ENCODE measurements around the gene PRRG4. TPM values are rescaled to one million over a fixed set of nuclear protein-coding genes. Genes with fewer than 3 reads are reported as not detected.

Gene PRRG4
- total and polyA plus RNA-seq, 2 donors (not counting 1 experiment from before 2014, with no cell fraction given): 0.08 to 0.33 TPM

GRCh38 chr11:32830413-32830738 lies 649 bp downstream of the PRRG4 start:
- TF ChIP-seq EZH2 (IDR thresholded peaks at IDR 0.05; ENCODE audit: low read length, missing control alignments): no peak
- TF ChIP-seq CTCF (conservative IDR thresholded peaks at IDR 0.05 in 1 of 2, IDR thresholded peaks at IDR 0.05 in 1 of 2; ENCODE audit: low read depth in 1 of 2, low read length in 2 of 2): no peak
- Histone ChIP-seq H3K9ac (ENCODE audit: insufficient read depth, low read length) (no peak overlapping the region), H3K79me2 (ENCODE audit: control insufficient read depth, insufficient read depth, low read length) (no peaks in the 10 kb centered on the region), H3K4me3 (replicated peaks in 1 of 4; ENCODE audit: control extremely low read depth in 1 of 4, insufficient read depth in 1 of 4, low read depth in 3 of 4, low read length in 4 of 4) (peak overlapping the region; percentile 33 to 59 (median 39)), H3K9me3 (ENCODE audit: control insufficient read depth, insufficient read depth, low read depth, low read length) (no peaks in the 10 kb centered on the region), H3K27ac (ENCODE audit: insufficient read depth, low read length) (no peak overlapping the region), H3K27me3 (ENCODE audit: control insufficient read depth, insufficient read depth, low read length) (peaks cover 10% of the 10 kb centered on the region), H3K4me1 (ENCODE audit: control insufficient read depth, extremely low read depth, insufficient read depth, low read length) (peaks cover 7% of the 10 kb centered on the region), H4K20me1 (ENCODE audit: control insufficient read depth, extremely low read depth, insufficient read depth, low read length) (no peaks in the 10 kb centered on the region), H3K4me2 (ENCODE audit: extremely low read depth, insufficient read depth, low read length) (peak overlapping the region; percentile 97), H3K36me3 (ENCODE audit: control insufficient read depth, insufficient read depth, low read length) (no peaks in the 10 kb centered on the region), H2AFZ (ENCODE audit: low read length) (no peak overlapping the region)
- no peak for DNase-seq (ENCODE audit: low read depth in 2 of 2)

- H2AFZ ChIP-seq (ENCODE audit: low read length): no peak overlapping the region
- no peak for TF ChIP-seq EZH2 (IDR thresholded peaks at IDR 0.05; ENCODE audit: low read length, missing control alignments)
- H4K20me1 ChIP-seq (ENCODE audit: control insufficient read depth, extremely low read depth, insufficient read depth, low read length): no peaks in the 10 kb centered on the region
- H3K9ac ChIP-seq (ENCODE audit: insufficient read depth, low read length): no peak overlapping the region
- no peak for DNase-seq (ENCODE audit: low read depth in 2 of 2)
- no peaks in the 10 kb centered on the region for H3K36me3 ChIP-seq (ENCODE audit: control insufficient read depth, insufficient read depth, low read length)
- no peak overlapping the region for H3K4me3 ChIP-seq (replicated peaks in 1 of 4; ENCODE audit: control extremely low read depth in 1 of 4, insufficient read depth in 1 of 4, low read depth in 3 of 4, low read length in 4 of 4)
- no peak overlapping the region for H3K27ac ChIP-seq (ENCODE audit: insufficient read depth, low read length)
- H3K9me3 ChIP-seq (ENCODE audit: control insufficient read depth, insufficient read depth, low read depth, low read length): no peaks in the 10 kb centered on the region
- H3K27me3 ChIP-seq (ENCODE audit: control insufficient read depth, insufficient read depth, low read length): peaks cover 10% of the 10 kb centered on the region
- no peaks in the 10 kb centered on the region for H3K79me2 ChIP-seq (ENCODE audit: control insufficient read depth, insufficient read depth, low read length)
- no peak overlapping the region for H3K4me2 ChIP-seq (ENCODE audit: extremely low read depth, insufficient read depth, low read length)
- peaks cover 7% of the 10 kb centered on the region for H3K4me1 ChIP-seq (ENCODE audit: control insufficient read depth, extremely low read depth, insufficient read depth, low read length)
Measured at GRCh38 chr11:32830796-32831195, 1.1 kb downstream of the PRRG4 start.

GRCh38 chr11:32831221-32831620 lies 1.5 kb downstream of the PRRG4 start:
- Histone ChIP-seq H3K27ac (ENCODE audit: insufficient read depth, low read length) (no peak overlapping the region), H3K36me3 (ENCODE audit: control insufficient read depth, insufficient read depth, low read length) (no peaks in the 10 kb centered on the region), H4K20me1 (ENCODE audit: control insufficient read depth, extremely low read depth, insufficient read depth, low read length) (no peaks in the 10 kb centered on the region), H3K79me2 (ENCODE audit: control insufficient read depth, insufficient read depth, low read length) (no peaks in the 10 kb centered on the region), H3K27me3 (ENCODE audit: control insufficient read depth, insufficient read depth, low read length) (peaks cover 10% of the 10 kb centered on the region), H3K9ac (ENCODE audit: insufficient read depth, low read length) (no peak overlapping the region), H2AFZ (ENCODE audit: low read length) (no peak overlapping the region), H3K4me2 (ENCODE audit: extremely low read depth, insufficient read depth, low read length) (no peak overlapping the region), H3K4me3 (replicated peaks in 1 of 4; ENCODE audit: control extremely low read depth in 1 of 4, insufficient read depth in 1 of 4, low read depth in 3 of 4, low read length in 4 of 4) (no peak overlapping the region), H3K4me1 (ENCODE audit: control insufficient read depth, extremely low read depth, insufficient read depth, low read length) (peaks cover 7% of the 10 kb centered on the region), H3K9me3 (ENCODE audit: control insufficient read depth, insufficient read depth, low read depth, low read length) (no peaks in the 10 kb centered on the region)
- no peak for DNase-seq (ENCODE audit: low read depth in 2 of 2)
- TF ChIP-seq EZH2 (IDR thresholded peaks at IDR 0.05; ENCODE audit: low read length, missing control alignments) (no peak), CTCF (conservative IDR thresholded peaks at IDR 0.05 in 1 of 2, IDR thresholded peaks at IDR 0.05 in 1 of 2; ENCODE audit: low read depth in 1 of 2, low read length in 2 of 2) (no peak)

Data from fibroblast of lung (primary cell).